ENCODE results near the gene MAPT.

- TF ChIP-seq EZH2 (IDR thresholded peaks at IDR 0.05): no peak
- TF ChIP-seq, protein P1, sequence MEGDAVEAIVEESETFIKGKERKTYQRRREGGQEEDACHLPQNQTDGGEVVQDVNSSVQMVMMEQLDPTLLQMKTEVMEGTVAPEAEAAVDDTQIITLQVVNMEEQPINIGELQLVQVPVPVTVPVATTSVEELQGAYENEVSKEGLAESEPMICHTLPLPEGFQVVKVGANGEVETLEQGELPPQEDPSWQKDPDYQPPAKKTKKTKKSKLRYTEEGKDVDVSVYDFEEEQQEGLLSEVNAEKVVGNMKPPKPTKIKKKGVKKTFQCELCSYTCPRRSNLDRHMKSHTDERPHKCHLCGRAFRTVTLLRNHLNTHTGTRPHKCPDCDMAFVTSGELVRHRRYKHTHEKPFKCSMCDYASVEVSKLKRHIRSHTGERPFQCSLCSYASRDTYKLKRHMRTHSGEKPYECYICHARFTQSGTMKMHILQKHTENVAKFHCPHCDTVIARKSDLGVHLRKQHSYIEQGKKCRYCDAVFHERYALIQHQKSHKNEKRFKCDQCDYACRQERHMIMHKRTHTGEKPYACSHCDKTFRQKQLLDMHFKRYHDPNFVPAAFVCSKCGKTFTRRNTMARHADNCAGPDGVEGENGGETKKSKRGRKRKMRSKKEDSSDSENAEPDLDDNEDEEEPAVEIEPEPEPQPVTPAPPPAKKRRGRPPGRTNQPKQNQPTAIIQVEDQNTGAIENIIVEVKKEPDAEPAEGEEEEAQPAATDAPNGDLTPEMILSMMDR (IDR thresholded peaks at IDR 0.05): no peak
These were observed 26.1 kb upstream of the MAPT start for GRCh38 chr17:45868276-45868675.
